GM18520 (cell line): Measurements from ENCODE around the gene HPGDS.

Source experiments
- ATAC-seq: cut with Tn5 transposase; IDR thresholded peaks from one replicate; pipeline ENCODE4 v1.9.1; 2021; ENCODE audit not compliant: unreplicated experiment

Gene HPGDS

DNA sequence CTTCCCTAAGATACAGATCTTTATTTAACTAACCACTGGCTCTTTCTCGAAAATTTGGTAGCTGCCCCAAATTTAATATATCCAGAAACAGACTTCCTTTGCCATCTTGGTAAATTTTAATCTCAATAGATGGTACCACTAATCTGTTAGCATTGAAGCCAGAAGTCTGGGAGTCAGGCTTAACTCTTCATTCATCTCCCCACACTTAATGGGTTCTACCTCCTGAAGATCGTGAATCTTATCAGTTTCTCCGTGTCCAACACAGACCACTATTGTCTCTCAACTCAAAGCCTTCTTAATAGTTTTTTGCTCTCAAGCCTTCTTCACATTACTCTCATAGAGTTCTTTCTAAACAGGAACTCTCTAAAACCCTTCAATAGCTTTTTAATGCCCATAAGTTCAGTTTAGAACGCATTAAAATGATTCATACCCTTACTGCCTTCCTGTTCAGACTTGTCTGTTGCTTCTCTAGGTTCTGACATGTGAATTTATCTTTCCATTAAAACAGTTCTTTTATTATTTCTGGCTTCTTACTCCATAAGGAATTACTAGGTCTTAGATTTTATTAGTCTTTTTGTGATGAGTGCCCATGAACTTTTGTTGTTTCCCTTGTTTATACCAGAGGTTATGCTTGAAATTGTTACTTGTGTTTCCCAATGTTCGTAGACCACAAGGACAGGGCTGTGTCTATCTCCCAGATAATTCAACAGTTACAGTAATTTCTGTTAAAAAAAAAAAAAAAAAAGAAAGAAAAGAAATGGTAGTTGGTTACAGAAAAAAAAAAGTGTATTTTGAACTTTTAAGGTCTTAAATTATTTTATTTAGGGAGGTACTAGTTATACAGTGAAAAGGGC lies 80.2 kb downstream of the HPGDS start:
- ATAC-seq: no peak

DNA sequence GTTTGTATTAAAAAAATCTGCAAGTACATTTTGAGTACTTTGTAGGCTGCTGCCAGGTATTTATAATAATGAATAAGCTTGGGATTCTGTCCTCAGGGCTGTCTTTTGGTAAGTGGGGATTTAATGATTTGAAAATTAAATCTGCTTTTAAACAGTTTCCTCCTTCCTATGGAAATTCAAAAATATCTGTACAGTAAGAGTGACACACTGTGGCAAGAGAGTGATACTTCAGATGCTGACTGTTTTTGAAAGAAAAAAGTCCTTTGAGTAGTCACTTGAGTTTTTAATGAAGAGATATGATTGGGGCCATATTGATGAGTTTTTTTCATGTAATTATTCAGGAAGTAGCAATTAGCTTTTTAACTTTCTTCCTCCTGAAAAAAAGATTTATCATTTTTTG lies 85.8 kb downstream of the HPGDS start:
- ATAC-seq: no peak

DNA sequence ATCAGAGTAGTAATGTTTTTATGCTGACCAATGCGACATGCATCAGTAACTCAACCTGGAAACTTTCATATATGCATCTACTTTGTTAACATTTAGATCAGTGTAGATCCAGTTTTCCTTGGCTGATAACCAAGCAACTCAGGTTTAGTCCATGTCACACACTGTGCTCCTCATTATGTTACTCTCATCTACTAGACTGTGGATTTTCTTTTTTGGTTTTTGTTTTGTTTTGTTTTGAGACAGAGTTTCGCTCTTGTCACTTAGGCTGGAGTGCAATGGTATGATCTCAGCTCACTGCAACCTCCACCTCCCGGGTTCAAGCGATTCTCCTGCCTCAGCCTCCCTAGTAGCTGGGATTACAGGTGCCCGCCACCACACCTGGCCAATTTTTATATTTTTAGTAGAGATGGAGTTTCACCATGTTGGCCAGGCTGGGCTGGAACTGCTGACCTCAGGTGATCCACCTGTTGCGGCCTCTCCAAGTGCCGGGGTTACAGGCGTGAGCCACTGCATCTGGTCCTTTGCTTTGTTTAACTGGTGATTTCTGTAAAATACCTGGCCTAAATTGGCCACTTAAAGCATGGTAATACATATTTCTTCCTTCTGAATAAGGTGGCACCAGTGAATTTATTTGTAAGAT lies 86.4 kb downstream of the HPGDS start:
- peak; percentile 53 for ATAC-seq

DNA sequence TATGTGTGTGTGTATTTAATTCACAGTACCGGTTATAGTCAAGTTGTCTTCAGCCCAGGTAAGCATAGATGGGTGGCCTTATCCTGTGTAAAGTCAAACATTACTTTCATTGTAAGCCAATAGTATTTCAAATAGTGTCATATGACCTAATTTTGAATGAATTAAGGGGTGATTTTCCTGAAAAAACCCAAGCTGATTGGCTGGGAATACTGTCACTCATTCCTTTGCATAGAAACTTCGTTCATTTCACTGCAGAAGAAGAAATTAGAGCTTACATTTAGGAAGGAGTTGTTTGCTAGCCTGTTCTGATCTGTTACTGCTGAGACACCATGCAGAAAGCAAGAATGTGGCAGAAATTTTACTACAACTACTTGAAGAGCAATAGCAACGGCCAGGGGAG lies 89.6 kb downstream of the HPGDS start:
- no peak for ATAC-seq

DNA sequence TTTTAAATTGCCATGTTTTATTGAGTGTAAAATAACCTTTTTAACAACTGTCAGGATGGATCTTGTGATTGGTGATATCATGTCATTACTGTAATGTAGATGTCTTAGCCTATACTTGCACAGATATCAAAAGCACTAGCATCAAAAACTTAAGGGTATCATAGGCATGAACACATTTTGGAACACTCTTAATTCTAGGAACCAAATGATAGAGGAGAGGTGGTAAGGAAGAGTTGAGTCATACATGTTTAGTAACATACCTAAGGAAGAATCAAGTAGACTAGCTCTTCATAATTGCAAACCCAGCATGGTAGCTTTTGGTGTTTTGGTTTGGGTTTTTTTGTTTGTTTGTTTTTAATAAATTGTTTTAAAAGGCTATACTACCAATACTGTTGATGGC lies 91.5 kb downstream of the HPGDS start:
- ATAC-seq: no peak
